Measurements from ENCODE around the gene LLGL1. TPM values are rescaled to one million over a fixed set of nuclear protein-coding genes. Genes with fewer than 3 reads are reported as not detected.

LLGL1 gene
- total RNA-seq, 1 experiment from 2014 or later = 30.2 TPM

- peaks cover 67% of the 10 kb centered on the region for H3K36me3 ChIP-seq (ENCODE audit: insufficient read depth, low read length, poor library complexity, severe bottlenecking)
- POLR2A ChIA-PET (ENCODE audit: low non-redundant PET) = no interaction called here
- BruUV-seq (replicated peaks) = no TSS peak
Measured at GRCh38 chr17:18291718-18292540, 66.5 kb downstream of the LLGL1 start.

More at GRCh38 chr17:18291718-18292540, 66.5 kb downstream of the LLGL1 start:
- H3K4me1 ChIP-seq (ENCODE audit: insufficient read depth, low read length, poor library complexity, severe bottlenecking) = no peaks in the 10 kb centered on the region
- intact Hi-C loops (cut with micrococcal nuclease; ENCODE audit: unreplicated experiment) = no loop called here
- H3K27ac ChIP-seq (ENCODE audit: low read depth, low read length, poor library complexity, severe bottlenecking) = no peak overlapping the region
- H3K27me3 ChIP-seq (replicated peaks; ENCODE audit: insufficient read depth, low read depth, low read length, poor library complexity) = no peaks in the 10 kb centered on the region
- H3K9me3 ChIP-seq (ENCODE audit: low read depth, low read length, poor library complexity, severe bottlenecking) = no peaks in the 10 kb centered on the region
- no peak overlapping the region for H3K4me3 ChIP-seq (ENCODE audit: low read depth, low read length, poor library complexity, severe bottlenecking)
- CTCF ChIA-PET = no interaction called here
- DNase-seq (ENCODE audit: low spot score) = no peak
- TF ChIP-seq EZH2 (IDR thresholded peaks at IDR 0.05; ENCODE audit: borderline replicate concordance, low read depth, low read length, poor library complexity, severe bottlenecking) = no peak
- no peak for TF ChIP-seq CTCF (conservative IDR thresholded peaks at IDR 0.05; ENCODE audit: low read depth, low read length)

Other genes with a start within 250 kb of the LLGL1 start
- 30.5 and 33.7 TPM in 2 replicates for gene ATPAF2, start 186.5 kb upstream of the LLGL1 start, total RNA-seq (2021)
- gene GID4, start 186.2 kb upstream of the LLGL1 start, total RNA-seq (2021) = 14.0 and 16.5 TPM in 2 replicates
- 42.7 and 48.4 TPM in 2 replicates for gene DRG2, start 137.7 kb upstream of the LLGL1 start, total RNA-seq (2021)
- 0.28 and 0.44 TPM in 2 replicates for gene MYO15A, start 116.9 kb upstream of the LLGL1 start, total RNA-seq (2021)
- 119 and 124 TPM in 2 replicates for gene ALKBH5, start 41.8 kb upstream of the LLGL1 start, total RNA-seq (2021)
- gene FLII, start 33.1 kb downstream of the LLGL1 start, total RNA-seq (2021) = 169 and 200 TPM in 2 replicates
- 8.1 and 10.4 TPM in 2 replicates for gene MIEF2, start 35.0 kb downstream of the LLGL1 start, total RNA-seq (2021)
- 100 and 104 TPM in 2 replicates for gene TOP3A, start 89.4 kb downstream of the LLGL1 start, total RNA-seq (2021)
- 22.9 and 23.5 TPM in 2 replicates for gene SMCR8, start 89.7 kb downstream of the LLGL1 start, total RNA-seq (2021)
- 54.0 and 63.5 TPM in 2 replicates for gene SHMT1, start 137.9 kb downstream of the LLGL1 start, total RNA-seq (2021)
- gene EVPLL, start 152.1 kb downstream of the LLGL1 start, total RNA-seq (2021) = not detected in 2 replicates